ENCODE data around the gene RNF208.

GRCh38 chr9:137201205-137201868 lies 20.7 kb downstream of the RNF208 start:
- TF ChIP-seq CTCF (IDR thresholded peaks at IDR 0.05; ENCODE audit: low read depth, low read length, missing input control), result no peak
- no peak for TF ChIP-seq RXRA (IDR thresholded peaks at IDR 0.05)
- TF ChIP-seq SP1 (IDR thresholded peaks at IDR 0.05), result no peak
- TF ChIP-seq HNF4A (conservative IDR thresholded peaks at IDR 0.05), result no peak
- TF ChIP-seq GABPA (IDR thresholded peaks at IDR 0.05 in 1 of 2, conservative IDR thresholded peaks at IDR 0.05 in 1 of 2), result no peak
- no peak for TF ChIP-seq TAF1 (conservative IDR thresholded peaks at IDR 0.05)
- no peak for TF ChIP-seq ZBTB33 (IDR thresholded peaks at IDR 0.05)
